HEK293T (cell line): ENCODE measurements around the gene MPHOSPH9.

ENCODE experiments used
- CTCF ChIA-PET: fragments of 350-600 bp; formaldehyde crosslinking; extraction: SDS; loops from one replicate; lab custom pipeline; 2021; ENCODE audit warnings: antibody characterized with exemption, inconsistent platforms; lab: Yijun Ruan, JAX
- POLR2A ChIA-PET: fragments of 350-600 bp; formaldehyde crosslinking; extraction: SDS; loops from one replicate; lab custom pipeline; 2020; ENCODE audit warnings: antibody characterized with exemption, inconsistent platforms; lab: Yijun Ruan, JAX
- DNase-seq: peaks from one replicate; pipeline ENCODE4 v3.0.0; 2012; ENCODE audit warnings: mixed read lengths; ENCODE audit errors: extremely low spot score
- ARNT ChIP-seq: fragments of 450-650 bp; IDR thresholded peaks from 2 replicates; pipeline ENCODE4 v1.6.1; 2017; ENCODE audit warnings: mild to moderate bottlenecking
- BHLHE40 ChIP-seq: fragments of 450-650 bp; IDR thresholded peaks from 2 replicates; pipeline ENCODE4 v1.6.1; 2016; ENCODE audit warnings: mild to moderate bottlenecking, moderate library complexity, borderline replicate concordance
- CTBP1 ChIP-seq: fragments of 450-650 bp; IDR thresholded peaks from 2 replicates; pipeline ENCODE4 v1.6.1; 2016; ENCODE audit warnings: borderline replicate concordance
- ELF4 ChIP-seq: fragments of 450-650 bp; IDR thresholded peaks from 2 replicates; pipeline ENCODE4 v1.6.1; 2017; ENCODE audit warnings: antibody characterized with exemption
- FOXA1 ChIP-seq: fragments of 450-650 bp; IDR thresholded peaks from 2 replicates; pipeline ENCODE4 v1.6.1; 2016; ENCODE audit warnings: mild to moderate bottlenecking
- FOXK2 ChIP-seq: fragments of 450-650 bp; IDR thresholded peaks from 2 replicates; pipeline ENCODE4 v1.6.1; 2016; ENCODE audit warnings: mild to moderate bottlenecking
- FOXM1 ChIP-seq: fragments of 450-650 bp; IDR thresholded peaks from 2 replicates; pipeline ENCODE4 v1.6.1; 2017; ENCODE audit warnings: mild to moderate bottlenecking, borderline replicate concordance
- HDGF ChIP-seq: fragments of 450-650 bp; IDR thresholded peaks from 2 replicates; pipeline ENCODE4 v1.6.1; 2017; ENCODE audit warnings: antibody characterized with exemption, borderline replicate concordance
- L3MBTL2 ChIP-seq: fragments of 450-650 bp; conservative IDR thresholded peaks from 2 replicates; pipeline ENCODE4 v1.6.1; 2016; ENCODE audit warnings: mild to moderate bottlenecking
- LEF1 ChIP-seq: fragments of 450-650 bp; IDR thresholded peaks from 2 replicates; pipeline ENCODE4 v1.6.1; 2017; ENCODE audit warnings: mild to moderate bottlenecking, borderline replicate concordance
- NFRKB ChIP-seq: fragments of 450-650 bp; IDR thresholded peaks from 2 replicates; pipeline ENCODE4 v1.6.1; 2016; ENCODE audit warnings: mild to moderate bottlenecking, moderate library complexity
- PKNOX1 ChIP-seq: fragments of 450-650 bp; IDR thresholded peaks from 2 replicates; pipeline ENCODE4 v1.6.1; 2016
- SP1 ChIP-seq: fragments of 450-650 bp; IDR thresholded peaks from 2 replicates; pipeline ENCODE4 v1.6.1; 2017
- SUZ12 ChIP-seq: fragments of 450-650 bp; IDR thresholded peaks from 2 replicates; pipeline ENCODE4 v1.6.1; 2016; ENCODE audit warnings: mild to moderate bottlenecking
- TARDBP ChIP-seq: fragments of 450-650 bp; IDR thresholded peaks from 2 replicates; pipeline ENCODE4 v1.6.1; 2016
- ZNF384 ChIP-seq: fragments of 450-650 bp; IDR thresholded peaks from 2 replicates; pipeline ENCODE4 v1.6.1; 2016

Gene MPHOSPH9

GRCh38 chr12:123271001-123271668 is 38.2 kb upstream of the MPHOSPH9 start:
- POLR2A ChIA-PET, result no interaction called here
- TF ChIP-seq SUZ12 (no peak), CTBP1 (no peak), ARNT (no peak), ELF4 (no peak), FOXK2 (no peak), PKNOX1 (no peak), SP1 (no peak), FOXM1 (no peak), BHLHE40 (no peak), ZNF384 (no peak)
- CTCF ChIA-PET, result no interaction called here
- DNase-seq, result peak; percentile 88

GRCh38 chr12:123270214-123271000 is 37.5 kb upstream of the MPHOSPH9 start:
- POLR2A ChIA-PET, result interaction anchor here (2.1 kb wide), 1 partner anchor 37 kb away, joined by 8 read pairs; the partner anchor contains the start of genes MPHOSPH9 and MTRFR
- TF ChIP-seq FOXM1 (no peak), ZNF384 (no peak)
- CTCF ChIA-PET, result interaction anchor here (0.9 kb wide), 1 partner anchor 37 kb away, joined by 3 read pairs; the partner anchor contains the start of genes MPHOSPH9 and MTRFR
- DNase-seq, result peak; percentile 22

- no peak for DNase-seq
- TF ChIP-seq SP1, result no peak
- no peak for TF ChIP-seq ELF4
- ChIA-PET POLR2A (interaction anchor here (2.1 kb wide), 1 partner anchor 37 kb away, joined by 8 read pairs; the partner anchor contains the start of genes MPHOSPH9 and MTRFR), CTCF (interaction anchor here (0.9 kb wide), 1 partner anchor 37 kb away, joined by 3 read pairs; the partner anchor contains the start of genes MPHOSPH9 and MTRFR)
Measured at GRCh38 chr12:123269896-123270213, 36.9 kb upstream of the MPHOSPH9 start.

GRCh38 chr12:123269395-123269892 is 36.5 kb upstream of the MPHOSPH9 start:
- CTCF ChIA-PET, result interaction anchor here (0.9 kb wide), 1 partner anchor 36 kb away, joined by 3 read pairs; the partner anchor contains the start of genes MPHOSPH9 and MTRFR
- TF ChIP-seq SUZ12, result no peak
- TF ChIP-seq L3MBTL2, result no peak
- no peak for TF ChIP-seq ZNF384
- no peak for TF ChIP-seq HDGF
- no peak for TF ChIP-seq NFRKB
- no peak for TF ChIP-seq CTBP1
- TF ChIP-seq ARNT, result no peak
- TF ChIP-seq LEF1, result no peak
- TF ChIP-seq BHLHE40, result no peak
- no peak for TF ChIP-seq FOXK2
- TF ChIP-seq PKNOX1, result no peak
- no peak for TF ChIP-seq ELF4
- no peak for TF ChIP-seq TARDBP
- TF ChIP-seq FOXA1, result no peak
- TF ChIP-seq FOXM1, result no peak
- POLR2A ChIA-PET, result interaction anchor here (2.1 kb wide), 1 partner anchor 36 kb away, joined by 8 read pairs; the partner anchor contains the start of genes MPHOSPH9 and MTRFR

GRCh38 chr12:123268850-123269249 is 35.9 kb upstream of the MPHOSPH9 start:
- CTCF ChIA-PET, result no interaction called here
- DNase-seq, result no peak
- no peak for TF ChIP-seq SUZ12
- no peak for TF ChIP-seq LEF1
- no peak for TF ChIP-seq L3MBTL2
- no peak for TF ChIP-seq NFRKB
- TF ChIP-seq TARDBP, result no peak
- TF ChIP-seq CTBP1, result no peak
- TF ChIP-seq FOXM1, result no peak
- no peak for TF ChIP-seq FOXA1
- TF ChIP-seq FOXK2, result no peak
- TF ChIP-seq HDGF, result no peak
- TF ChIP-seq ELF4, result no peak
- POLR2A ChIA-PET, result interaction anchor here (1.1 to 2.1 kb wide), 2 partner anchors 36 to 97 kb away, joined by 3 to 8 read pairs; partner anchors contain the start of genes MPHOSPH9 and MTRFR

More at GRCh38 chr12:123269395-123269892, 36.5 kb upstream of the MPHOSPH9 start:
- no peak for DNase-seq

GRCh38 chr12:123267991-123268843 is 35.3 kb upstream of the MPHOSPH9 start:
- DNase-seq, result no peak
- TF ChIP-seq ARNT (no peak), FOXM1 (no peak), ELF4 (no peak), HDGF (no peak), NFRKB (no peak), CTBP1 (no peak)
- CTCF ChIA-PET, result no interaction called here
- POLR2A ChIA-PET, result interaction anchor here (0.6 to 2.1 kb wide), 5 partner anchors 10 to 97 kb away, joined by 3 to 8 read pairs (median 3); partner anchors contain the start of genes MPHOSPH9 and MTRFR
